Transverse colon (tissue), 4 donors: ENCODE measurements around the gene RHOBTB3. TPM values are rescaled to one million over a fixed set of nuclear protein-coding genes. Genes with fewer than 3 reads are reported as not detected.
"Not testable (repeated sequence)": the region's sequence is repeated elsewhere in the genome, so short reads cannot be mapped to it uniquely, and the experiment has no call there.

ENCODE experiments used
- DNase-seq: peaks from one replicate; pipeline ENCODE4 v3.0.0-alpha.2; 2019
- H3K27ac ChIP-seq, 4 donors: fragments of 200-600 bp; sonication (generic); 2 replicates each; pipeline ENCODE4 v1.5.1; 2016 to 2018; ENCODE audit warnings: inconsistent platforms in 4 of 4
- H3K27me3 ChIP-seq: fragments of 200-600 bp; sonication (generic); 2 replicates; pipeline ENCODE4 v1.5.1; 2017; ENCODE audit warnings: inconsistent platforms
- H3K36me3 ChIP-seq, 4 donors: fragments of 200-600 bp; sonication (generic); 2 replicates each; pipeline ENCODE4 v1.5.1; 2017 to 2019; ENCODE audit warnings: inconsistent platforms in 4 of 4
- H3K4me1 ChIP-seq, 4 donors: fragments of 200-600 bp; sonication (generic); 2 replicates each; pipeline ENCODE4 v1.5.1; 2017 to 2020; ENCODE audit warnings: inconsistent platforms in 4 of 4
- H3K4me3 ChIP-seq, 4 donors: fragments of 200-600 bp; sonication (generic); 1 replicate in 1 of 4; 2 replicates in 3 of 4; pipeline versions ENCODE4 v1.5.1 to v1.6.1; 2017 to 2019; ENCODE audit warnings: inconsistent platforms in 4 of 4
- H3K9me3 ChIP-seq, 2 donors: fragments of 200-600 bp; sonication (generic); 2 replicates each; pipeline ENCODE4 v1.5.1; 2017 to 2019; ENCODE audit warnings: inconsistent platforms in 2 of 2
- CTCF ChIP-seq, 5 experiments: fragments of 200-600 bp in 3 of 5; fragments of 450-650 bp in 2 of 5; sonication (generic) in 3 of 5; IDR thresholded peaks; 1 replicate in 2 of 5; 2 replicates in 3 of 5; pipeline ENCODE4 v1.5.1; 2016 to 2017; ENCODE audit warnings: antibody characterized with exemption in 5 of 5, inconsistent platforms in 3 of 5, mild to moderate bottlenecking in 2 of 5, moderate library complexity in 1 of 5
- EP300 ChIP-seq: sonication (generic); formaldehyde crosslinking; IDR thresholded peaks from one replicate; pipeline ENCODE4 v1.6.1; 2017; ENCODE audit warnings: antibody characterized with exemption, low read depth
- POLR2A ChIP-seq: fragments of 450-650 bp; IDR thresholded peaks from one replicate; pipeline ENCODE4 v1.6.1; 2016; ENCODE audit warnings: antibody characterized with exemption, mild to moderate bottlenecking, moderate library complexity
- POLR2AphosphoS5 ChIP-seq, 3 donors: sonication (generic); formaldehyde crosslinking; IDR thresholded peaks; one replicate each; pipeline ENCODE4 v1.6.1; 2016; ENCODE audit warnings: antibody characterized with exemption in 3 of 3
- WGBS, 2 donors: methylation state at CpG; one replicate each; pipeline ENCODE4 v1.1.5; 2018; ENCODE audit warnings: low coverage in 1 of 2; 5-methylcytosine and 5-hydroxymethylcytosine counted together
- in situ Hi-C, 4 donors: fragments of 200-750 bp; cut with MboI; loops; one replicate each; pipeline versions ENCODE4 v1.15.0 to v1.15.1; 2017; ENCODE audit warnings: low sequenced_read_pairs in 3 of 4, low pct_ligation_motif_present in 1 of 4, low pct_unique_long_range_greater_than_20kb in 1 of 4
- intact Hi-C: fragments of 100-400 bp; cut with DNase I; formaldehyde crosslinking; loops from one replicate; pipeline ENCODE4 v1.15.1; 2023; ENCODE audit warnings: low total_unique reads
- total RNA-seq, 4 donors: library from RNA; depleted of rRNA; stranded (reverse); fragments of >200 nt; gene quantifications; one replicate each; pipeline ENCODE4 v1.1.0, GENCODE V29; 2016

Gene RHOBTB3
- total RNA-seq, 4 donors from 2014 or later: 53.0 to 143 (median 84.2) TPM

GRCh38 chr5:95813035-95813434 lies 81.9 kb downstream of the RHOBTB3 start:
- TF ChIP-seq POLR2AphosphoS5 (IDR thresholded peaks at IDR 0.05): peak in 2 of 3 donors; percentile 30 to 38
- Histone ChIP-seq H3K27ac (peak overlapping the region; percentile 72 to 79 (median 74)), H3K4me1 (peaks cover 38 to 81% (median 60%) of the 10 kb centered on the region in 4 donors)
- 60 to 78% methylated on average over 5 to 8 of the region's 8 CpGs for WGBS, 2 donors
- H3K27me3 ChIP-seq, H3K4me3 ChIP-seq, H3K36me3 ChIP-seq, intact Hi-C loops, in situ Hi-C loops, H3K9me3 ChIP-seq: not testable (repeated sequence)
- DNase-seq: peak; percentile 59

DNA sequence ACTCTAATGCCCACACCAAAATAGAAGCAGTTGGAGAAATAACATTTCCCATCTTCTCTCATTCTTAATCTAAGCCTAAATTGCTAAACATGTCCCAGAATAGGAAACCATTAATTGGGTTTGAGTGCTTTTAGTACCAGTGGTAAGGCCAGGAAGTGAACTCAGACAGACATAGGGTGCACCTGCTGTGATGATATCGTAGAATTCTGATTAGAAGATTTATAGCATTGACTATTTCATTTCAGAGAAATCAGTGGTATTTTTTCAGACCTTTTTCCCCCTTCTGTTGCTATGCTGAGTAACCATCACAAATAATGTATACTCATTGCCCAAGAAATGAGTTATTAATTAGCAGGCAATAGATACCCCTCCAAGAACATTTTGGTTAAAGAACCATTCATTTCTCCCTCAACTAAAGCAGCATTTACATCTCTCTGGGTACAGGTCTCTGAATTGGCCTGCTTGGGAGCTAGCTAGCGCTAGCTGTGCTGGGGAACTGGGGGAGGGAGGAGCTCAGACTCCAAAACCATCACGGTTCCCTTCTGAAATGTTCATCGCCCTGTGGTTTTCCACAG lies 84.1 kb downstream of the RHOBTB3 start:
- 82 to 85% methylated on average over 3 to 4 of the region's 4 CpGs for WGBS, 2 donors
- no peak for DNase-seq
- intact Hi-C loops: no loop called here
- H3K36me3 ChIP-seq: peaks cover 0 to 9% (median 0%) of the 10 kb centered on the region in 4 donors
- TF ChIP-seq POLR2A (no peak), EP300 (no peak), POLR2AphosphoS5 (IDR thresholded peaks at IDR 0.05) (no peak), CTCF (IDR thresholded peaks at IDR 0.05) (no peak)
- in situ Hi-C loops: no loop called here
- H3K27ac ChIP-seq: no peak overlapping the region
- H3K4me1 ChIP-seq: peaks cover 35 to 81% (median 52%) of the 10 kb centered on the region in 4 donors
- no peak overlapping the region for H3K4me3 ChIP-seq
- H3K27me3 ChIP-seq: no peaks in the 10 kb centered on the region
- no peaks in the 10 kb centered on the region for H3K9me3 ChIP-seq

DNA sequence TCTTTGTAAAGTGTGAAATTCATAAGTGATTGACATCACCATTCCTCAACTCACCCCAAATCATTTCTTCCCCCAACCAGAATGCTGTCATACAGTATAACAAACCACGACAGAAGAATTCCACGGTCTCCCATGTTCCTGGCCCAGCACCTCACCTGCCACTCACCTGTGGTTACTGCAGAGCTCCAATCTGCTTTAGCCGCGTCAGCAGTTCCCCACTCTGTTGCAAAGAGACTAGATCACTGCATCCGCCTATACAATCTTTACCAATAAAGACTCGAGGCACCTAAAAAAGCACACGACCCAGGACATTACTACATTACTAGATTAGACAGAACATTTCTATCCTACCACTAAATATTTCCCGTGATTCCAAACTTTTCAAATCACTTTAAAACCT lies 85.2 kb downstream of the RHOBTB3 start:
- whole genome bisulfite sequencing, 2 donors: 91% methylated on average over 8 of the region's 8 CpGs; no CpG with 5 or more reads in 1 of the 2 donors
- peaks cover 0 to 9% (median 0%) of the 10 kb centered on the region in 4 donors for H3K36me3 ChIP-seq
- TF ChIP-seq EP300 (no peak), CTCF (IDR thresholded peaks at IDR 0.05) (no peak), POLR2A (no peak)
- no peaks in the 10 kb centered on the region for H3K27me3 ChIP-seq
- in situ Hi-C loops (no loop called here), intact Hi-C loops (no loop called here)
- peaks cover 29 to 81% (median 51%) of the 10 kb centered on the region in 4 donors for H3K4me1 ChIP-seq
- no peak for DNase-seq
- H3K4me3 ChIP-seq: no peak overlapping the region
- H3K9me3 ChIP-seq: no peaks in the 10 kb centered on the region
- H3K27ac ChIP-seq: peak overlapping the region in 3 of 4 donors; percentile 66 to 81 (median 77)

- no peak for DNase-seq
- 36 to 49% methylated on average over 2 to 4 of the region's 4 CpGs for WGBS, 2 donors
- intact Hi-C loops (no loop called here), in situ Hi-C loops (no loop called here)
- Histone ChIP-seq H3K36me3 (peaks cover 0 to 9% (median 0%) of the 10 kb centered on the region in 4 donors), H3K27me3 (no peaks in the 10 kb centered on the region), H3K4me3 (peak overlapping the region in 1 of 4 donors; percentile 22), H3K4me1 (peaks cover 28 to 81% (median 52%) of the 10 kb centered on the region in 4 donors), H3K27ac (peak overlapping the region; percentile 66 to 81 (median 73)), H3K9me3 (no peaks in the 10 kb centered on the region)
- TF ChIP-seq POLR2AphosphoS5 (IDR thresholded peaks at IDR 0.05): no peak
- peak; percentile 16 for TF ChIP-seq POLR2A
Measured at GRCh38 chr5:95816776-95817175, 85.6 kb downstream of the RHOBTB3 start.

- H3K9me3 ChIP-seq: no peaks in the 10 kb centered on the region
- peaks cover 21 to 74% (median 47%) of the 10 kb centered on the region in 4 donors for H3K4me1 ChIP-seq
- peak overlapping the region; percentile 66 to 81 (median 73) for H3K27ac ChIP-seq
- TF ChIP-seq POLR2A (no peak), POLR2AphosphoS5 (IDR thresholded peaks at IDR 0.05) (no peak), CTCF (IDR thresholded peaks at IDR 0.05) (no peak), EP300 (no peak)
- DNase-seq: peak; percentile 58
- intact Hi-C loops: no loop called here
- in situ Hi-C loops: no loop called here
- H3K36me3 ChIP-seq: peaks cover 0 to 9% (median 0%) of the 10 kb centered on the region in 4 donors
- no peaks in the 10 kb centered on the region for H3K27me3 ChIP-seq
- H3K4me3 ChIP-seq: peak overlapping the region in 1 of 4 donors; percentile 22
- WGBS, 2 donors: 44 to 45% methylated on average over 8 to 12 of the region's 12 CpGs
Measured at GRCh38 chr5:95817430-95817829, 86.3 kb downstream of the RHOBTB3 start.
